Erythroblast (primary cell): ENCODE data around the gene TMEM119.
"Not testable (repeated sequence)": the region's sequence is repeated elsewhere in the genome, so short reads cannot be mapped to it uniquely, and the experiment has no call there.

Source experiments
- DNase-seq, 2 experiments: peaks; one replicate each; lab custom pipeline; 2025; lab: John Stamatoyannopoulos, UW
- GATA1 ChIP-seq: IDR thresholded peaks from 2 replicates; pipeline ENCODE4 v1.6.1; 2011; ENCODE audit warnings: low read depth, mild to moderate bottlenecking, control low read depth, low read length, moderate library complexity
- POLR2A ChIP-seq: IDR thresholded peaks from 2 replicates; pipeline ENCODE4 v1.6.1; 2011; ENCODE audit warnings: mild to moderate bottlenecking, low read length

The TMEM119 gene

DNA sequence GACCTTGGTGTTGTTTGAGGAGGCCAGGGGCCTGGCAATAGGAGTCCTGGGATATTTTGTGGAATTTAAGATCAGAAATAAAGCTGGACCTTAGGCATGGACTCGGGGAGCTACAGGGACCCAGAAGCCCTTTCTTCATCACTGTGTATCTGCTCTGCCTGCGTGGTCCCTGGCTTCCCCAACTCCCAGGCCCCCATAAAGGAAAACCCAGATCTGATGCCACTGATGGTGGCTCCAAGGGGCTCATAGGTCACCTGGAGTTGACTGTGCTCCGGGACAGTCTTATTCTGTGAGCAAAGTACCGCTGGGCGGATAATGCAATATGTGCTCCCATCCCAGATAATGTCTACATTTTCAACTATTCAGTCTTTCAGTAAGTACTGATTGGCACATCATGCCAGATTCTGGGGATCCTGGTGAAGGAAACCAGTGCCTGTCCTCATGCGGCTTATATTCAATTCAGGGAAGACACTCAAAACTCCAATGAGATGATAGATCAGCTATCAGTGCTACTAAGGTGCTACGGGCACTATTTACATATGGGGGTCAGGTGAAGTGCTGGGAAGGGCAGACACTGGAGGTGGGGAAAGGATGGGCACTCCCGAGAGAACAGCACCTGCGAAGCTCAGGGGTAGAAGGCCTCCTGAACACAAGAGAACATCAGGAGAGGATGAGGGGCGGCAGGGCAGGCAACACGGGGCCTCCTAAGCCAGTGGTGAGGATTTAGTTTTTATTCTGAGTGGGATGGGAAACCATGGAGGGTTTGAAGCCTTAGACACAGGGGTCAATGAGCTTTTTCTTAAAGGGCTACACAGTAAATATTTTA is 41.3 kb upstream of the TMEM119 start:
- TF ChIP-seq POLR2A, result no peak
- TF ChIP-seq GATA1, result no peak
- no peak for DNase-seq

DNA sequence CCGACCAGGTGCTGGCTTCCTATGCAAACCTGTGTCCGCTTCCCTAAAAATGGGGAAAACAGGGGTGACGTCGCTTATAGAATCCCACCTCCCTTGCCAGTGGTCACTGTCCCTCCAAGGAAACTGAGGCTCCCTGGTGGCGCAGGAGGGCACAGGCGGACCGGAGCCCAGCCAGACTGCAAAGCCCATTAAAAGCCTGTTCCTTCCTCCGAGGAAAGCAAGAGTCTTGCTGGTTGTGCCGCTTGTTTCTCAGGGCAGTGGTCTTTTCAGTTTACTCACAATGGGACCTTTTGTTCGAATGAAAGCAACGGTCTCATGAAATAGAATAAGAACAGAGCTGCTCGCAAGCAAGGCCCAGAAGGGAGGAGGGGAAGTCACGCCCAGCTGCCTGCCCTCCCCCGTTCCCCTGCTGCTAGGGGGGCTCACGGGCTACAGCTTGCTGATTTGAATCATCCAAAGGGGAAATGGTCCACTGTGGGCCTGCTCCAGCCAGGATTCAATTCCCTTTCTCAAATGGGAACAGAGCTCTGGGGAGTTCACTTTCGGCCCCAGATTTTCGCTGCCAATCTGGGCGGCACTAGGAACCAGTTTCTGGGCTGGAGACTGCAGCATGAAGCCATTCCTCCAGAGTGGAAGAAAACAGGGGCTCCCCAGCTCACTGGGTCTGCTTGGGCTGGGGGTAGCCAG is 40.4 kb upstream of the TMEM119 start:
- TF ChIP-seq GATA1 (no peak), POLR2A (no peak)
- DNase-seq, result no peak

GRCh38 chr12:108637222-108637971 is 39.5 kb upstream of the TMEM119 start:
- DNase-seq, result no peak
- TF ChIP-seq GATA1, result no peak
- TF ChIP-seq POLR2A, result no peak

GRCh38 chr12:108635997-108636808 is 38.3 kb upstream of the TMEM119 start:
- DNase-seq, result no peak

GRCh38 chr12:108635201-108635996 is 37.5 kb upstream of the TMEM119 start:
- TF ChIP-seq GATA1 (no peak), POLR2A (no peak)
- no peak for DNase-seq

More at GRCh38 chr12:108635997-108636808, 38.3 kb upstream of the TMEM119 start:
- TF ChIP-seq GATA1 (no peak), POLR2A (no peak)

DNA sequence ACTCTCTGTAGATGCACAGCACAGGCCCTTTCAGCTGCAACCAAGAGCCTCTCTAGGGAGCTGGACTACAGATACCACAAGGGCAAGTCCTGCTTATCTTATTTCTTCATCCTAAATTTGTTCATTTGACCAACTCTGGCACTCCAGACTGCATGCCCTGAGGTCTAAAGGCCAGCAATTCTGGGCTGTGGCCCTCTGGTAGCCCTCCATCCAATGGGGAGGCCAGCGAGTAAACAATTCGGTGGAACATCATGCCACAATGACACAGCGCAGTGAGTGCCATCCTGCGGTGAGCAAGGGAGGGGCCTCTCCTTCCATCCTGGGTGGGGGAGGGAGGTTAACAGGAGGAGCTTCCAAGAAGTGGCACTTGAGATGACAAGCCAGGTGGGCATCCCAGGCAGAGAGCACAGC is 36.5 kb upstream of the TMEM119 start:
- peak; percentile 66 to 73 for DNase-seq
- TF ChIP-seq GATA1 (no peak), POLR2A (no peak)

DNA sequence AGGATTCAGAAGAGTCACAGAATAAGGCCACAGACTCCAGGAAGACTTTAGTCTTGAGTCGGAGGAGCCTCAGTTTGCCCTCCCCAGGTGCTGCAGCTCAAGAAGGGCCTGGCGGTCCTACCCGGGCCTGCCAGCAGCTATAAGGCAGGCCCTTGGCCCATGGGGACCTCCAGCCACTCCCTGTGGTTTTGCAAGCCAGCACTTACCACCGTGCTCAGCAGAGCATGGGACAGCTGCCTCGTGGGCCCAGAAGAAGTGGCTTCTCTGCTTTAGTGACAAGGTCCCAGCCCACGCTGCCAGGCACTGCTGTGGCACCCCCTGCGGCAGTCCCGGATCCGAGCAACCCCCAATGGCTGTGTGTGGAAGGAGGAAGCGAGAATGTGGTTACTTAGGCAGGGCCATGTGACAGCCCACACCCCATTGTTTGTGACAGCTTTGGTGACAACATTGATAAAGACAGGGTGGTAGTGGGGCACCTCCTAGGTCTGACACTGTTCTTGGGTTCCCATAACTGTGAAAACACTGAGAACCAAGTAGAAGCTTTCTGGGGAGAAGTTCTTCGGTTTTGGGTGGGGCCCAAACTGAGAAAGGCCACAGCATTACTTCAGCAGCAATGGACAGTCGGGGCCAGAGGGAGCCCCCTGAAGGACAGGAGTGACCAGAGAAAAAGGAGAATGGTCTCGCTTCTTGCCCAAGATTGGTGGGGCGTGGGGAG is 35.8 kb upstream of the TMEM119 start, which contains the start of gene SELPLG:
Gene SELPLG, minus strand, starts transcription at position 361 of the 715 bp plus-strand sequence. CDS start 9,587 bp downstream, outside the sequence.
- TF ChIP-seq POLR2A, result peak; percentile 82
- no peak for TF ChIP-seq GATA1

DNA sequence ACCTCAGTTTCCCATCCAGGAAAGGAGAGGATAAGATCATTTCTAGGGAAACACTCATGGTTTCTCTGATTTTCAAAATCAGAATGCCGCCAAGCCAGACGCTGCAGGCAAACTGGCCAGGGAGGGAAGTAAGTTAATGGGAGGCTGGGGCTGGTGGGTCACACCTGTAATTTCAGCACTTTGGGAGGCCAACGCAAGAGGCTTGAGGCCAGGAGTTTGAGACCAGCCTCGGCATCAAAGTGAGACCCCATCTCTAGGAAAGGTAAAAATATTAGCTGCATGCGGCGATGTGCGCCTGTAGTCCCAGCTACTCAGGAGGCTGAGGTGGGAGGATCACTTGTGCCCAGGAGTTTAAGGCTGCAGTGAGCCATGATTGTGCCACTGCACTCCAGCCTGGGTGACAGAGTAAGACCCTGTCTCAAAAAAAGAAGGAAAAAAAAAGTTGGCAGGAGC is 35.2 kb upstream of the TMEM119 start:
- no peak for DNase-seq
- TF ChIP-seq GATA1 (no peak), POLR2A (no peak)

More for the DNA sequence above, 35.8 kb upstream of the TMEM119 start, which contains the start of gene SELPLG:
- DNase-seq, result peak; percentile 72 to 79

DNA sequence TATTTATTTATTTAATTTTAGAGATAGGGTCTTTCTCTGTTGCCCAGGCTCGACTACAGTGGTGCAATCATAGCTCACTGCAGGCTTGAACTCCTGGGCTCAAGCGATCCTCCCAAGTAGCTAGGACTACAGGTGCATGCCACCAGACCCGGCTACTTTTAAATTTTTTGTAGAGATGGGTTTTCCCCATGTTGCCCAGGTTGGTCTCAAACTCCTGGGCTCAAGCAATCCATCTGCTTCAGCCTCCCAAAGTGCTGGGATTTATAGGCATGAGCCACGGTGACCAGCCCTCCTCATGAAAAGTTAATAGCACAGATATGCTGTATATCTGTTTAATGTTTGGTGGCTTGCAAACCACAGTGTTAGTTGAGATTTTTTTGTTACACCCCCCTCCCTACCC is 33.4 kb upstream of the TMEM119 start:
- DNase-seq, result not testable (repeated sequence)

DNA sequence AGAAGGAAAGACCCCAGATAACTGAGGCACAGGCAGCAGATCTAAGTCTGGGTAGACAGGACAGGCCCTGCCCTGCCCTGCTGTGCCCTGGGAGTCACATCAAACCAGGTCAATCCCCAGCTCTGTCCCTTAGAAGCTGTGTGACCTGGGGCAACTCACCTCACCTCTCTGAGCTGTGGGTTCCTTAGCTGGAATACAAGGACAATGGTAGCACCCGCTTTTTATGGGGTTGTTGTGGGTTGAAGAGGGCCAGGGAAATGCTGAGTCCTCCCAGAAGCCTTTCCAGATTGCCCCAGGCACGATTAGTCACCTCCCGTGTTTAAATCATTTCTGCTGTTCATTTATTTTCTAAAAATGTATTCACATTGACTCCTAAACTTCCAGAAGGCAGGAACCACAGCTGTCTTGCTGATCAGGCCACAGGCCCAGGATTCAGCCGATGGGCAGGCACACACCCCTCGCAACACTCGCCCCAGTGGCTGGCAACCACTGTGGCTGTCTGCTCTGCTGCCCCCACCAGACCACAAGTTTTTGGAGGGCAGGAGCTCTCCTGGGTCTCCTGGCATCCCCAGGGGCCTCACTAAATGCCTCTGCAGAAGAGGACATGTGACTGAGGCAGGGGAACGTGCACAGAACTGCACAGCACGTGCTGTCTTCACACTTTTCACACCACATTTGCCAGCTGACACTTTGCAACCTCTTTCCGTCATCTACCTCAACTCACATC is 32.8 kb upstream of the TMEM119 start:
- TF ChIP-seq GATA1 (no peak), POLR2A (no peak)
- peak; percentile 36 to 68 for DNase-seq
